VCaP (cell line): Measurements from ENCODE around the gene STK17B.

ENCODE experiments used
- H3K27ac ChIP-seq: fragments of 450-650 bp; 2 replicates; pipeline ENCODE4 v1.5.1; 2017
- TF ChIP-seq, protein P1 (sequence below): fragments of 450-650 bp; conservative IDR thresholded peaks from 2 replicates; pipeline ENCODE4 v1.5.1; 2017; ENCODE audit warnings: mild to moderate bottlenecking, moderate library complexity

Gene STK17B

DNA sequence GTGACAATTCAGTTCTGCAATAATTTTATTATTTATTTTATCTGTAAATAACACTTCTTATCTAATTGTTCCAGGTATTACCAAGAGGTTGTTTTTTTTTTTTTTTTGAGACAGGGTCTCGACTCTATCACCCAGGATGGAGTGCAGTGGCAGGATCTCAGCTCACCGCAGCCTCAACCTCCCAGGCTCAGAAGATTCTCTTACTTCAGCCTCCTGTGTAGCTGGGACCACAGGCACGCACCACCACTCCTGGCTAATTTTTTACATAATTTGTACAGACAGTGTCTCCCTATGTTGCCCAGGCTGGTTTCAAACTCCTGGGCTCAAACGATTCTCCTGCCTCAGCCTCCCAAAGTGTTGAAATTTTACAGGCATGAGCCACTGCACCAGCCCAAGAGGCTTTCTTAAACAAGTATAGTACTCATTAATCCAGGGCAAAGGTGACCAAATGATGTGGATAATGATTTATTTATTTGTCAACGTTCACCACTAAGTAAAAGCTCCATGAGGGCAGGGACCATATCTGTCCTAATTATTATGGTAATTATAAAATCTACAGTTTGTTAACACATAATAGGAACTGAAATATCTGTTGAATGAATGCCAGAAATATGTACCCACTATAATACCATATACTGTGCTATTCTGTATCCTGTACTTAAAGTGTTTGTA lies 12.0 kb downstream of the STK17B start:
- H3K27ac ChIP-seq: no peak overlapping the region
- TF ChIP-seq, protein P1, sequence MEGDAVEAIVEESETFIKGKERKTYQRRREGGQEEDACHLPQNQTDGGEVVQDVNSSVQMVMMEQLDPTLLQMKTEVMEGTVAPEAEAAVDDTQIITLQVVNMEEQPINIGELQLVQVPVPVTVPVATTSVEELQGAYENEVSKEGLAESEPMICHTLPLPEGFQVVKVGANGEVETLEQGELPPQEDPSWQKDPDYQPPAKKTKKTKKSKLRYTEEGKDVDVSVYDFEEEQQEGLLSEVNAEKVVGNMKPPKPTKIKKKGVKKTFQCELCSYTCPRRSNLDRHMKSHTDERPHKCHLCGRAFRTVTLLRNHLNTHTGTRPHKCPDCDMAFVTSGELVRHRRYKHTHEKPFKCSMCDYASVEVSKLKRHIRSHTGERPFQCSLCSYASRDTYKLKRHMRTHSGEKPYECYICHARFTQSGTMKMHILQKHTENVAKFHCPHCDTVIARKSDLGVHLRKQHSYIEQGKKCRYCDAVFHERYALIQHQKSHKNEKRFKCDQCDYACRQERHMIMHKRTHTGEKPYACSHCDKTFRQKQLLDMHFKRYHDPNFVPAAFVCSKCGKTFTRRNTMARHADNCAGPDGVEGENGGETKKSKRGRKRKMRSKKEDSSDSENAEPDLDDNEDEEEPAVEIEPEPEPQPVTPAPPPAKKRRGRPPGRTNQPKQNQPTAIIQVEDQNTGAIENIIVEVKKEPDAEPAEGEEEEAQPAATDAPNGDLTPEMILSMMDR: no peak

DNA sequence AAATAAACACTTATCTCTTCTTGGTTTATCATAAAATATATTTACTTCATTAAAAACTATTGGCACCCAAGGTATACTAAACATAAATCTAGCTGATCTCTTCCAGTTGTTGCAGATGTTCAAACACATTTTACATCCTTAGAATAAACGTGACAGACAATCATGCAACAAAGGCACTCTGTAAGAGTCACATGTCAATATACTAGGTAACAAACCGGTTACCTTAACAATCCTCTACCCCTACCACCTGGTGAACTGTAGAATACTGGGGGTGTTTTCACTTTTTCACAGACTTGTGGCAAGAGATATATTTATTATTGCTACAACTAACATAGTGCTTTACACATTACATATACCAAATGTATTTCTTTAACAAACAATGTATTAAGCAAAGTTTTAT lies 15.8 kb downstream of the STK17B start:
- TF ChIP-seq, protein P1: no peak
- H3K27ac ChIP-seq: no peak overlapping the region

DNA sequence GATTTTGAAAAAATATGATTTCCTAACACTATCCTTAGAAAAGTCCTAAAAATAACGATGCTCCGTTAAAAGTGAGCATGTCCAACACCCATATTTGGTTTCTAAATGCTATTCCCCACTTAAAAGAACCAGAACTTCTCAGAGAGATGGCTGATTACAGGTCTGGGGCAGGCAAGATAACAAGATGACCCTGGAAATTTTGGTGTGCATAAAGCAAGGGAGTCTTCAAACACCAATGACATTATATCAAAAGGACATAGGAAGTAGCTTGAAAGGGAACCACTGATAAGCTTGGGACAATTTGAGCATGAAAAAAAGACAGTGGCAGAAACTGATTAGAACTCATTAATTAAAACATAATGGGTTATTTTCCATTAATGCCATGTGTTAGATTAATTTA lies 17.9 kb downstream of the STK17B start:
- H3K27ac ChIP-seq: no peak overlapping the region
- TF ChIP-seq, protein P1: no peak

DNA sequence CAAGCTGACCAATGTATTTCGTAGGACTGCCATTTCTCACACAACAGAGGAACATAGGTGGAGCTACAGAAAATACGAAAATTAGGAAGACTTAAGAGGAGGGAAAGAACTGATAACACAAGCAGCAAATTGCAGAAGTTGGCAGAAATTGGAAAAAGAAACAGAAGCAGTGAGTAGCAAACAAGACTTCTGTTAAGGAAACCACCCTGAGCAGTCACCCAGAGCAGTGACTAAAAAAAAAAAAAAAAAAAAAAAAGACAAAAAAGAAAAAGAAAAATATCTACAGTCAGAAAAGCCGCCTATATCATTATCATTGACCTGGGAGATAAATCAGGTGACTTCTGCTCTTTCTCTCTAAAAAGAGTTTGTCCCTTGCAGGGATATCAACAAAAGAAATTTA lies 21.4 kb downstream of the STK17B start:
- TF ChIP-seq, protein P1: no peak

DNA sequence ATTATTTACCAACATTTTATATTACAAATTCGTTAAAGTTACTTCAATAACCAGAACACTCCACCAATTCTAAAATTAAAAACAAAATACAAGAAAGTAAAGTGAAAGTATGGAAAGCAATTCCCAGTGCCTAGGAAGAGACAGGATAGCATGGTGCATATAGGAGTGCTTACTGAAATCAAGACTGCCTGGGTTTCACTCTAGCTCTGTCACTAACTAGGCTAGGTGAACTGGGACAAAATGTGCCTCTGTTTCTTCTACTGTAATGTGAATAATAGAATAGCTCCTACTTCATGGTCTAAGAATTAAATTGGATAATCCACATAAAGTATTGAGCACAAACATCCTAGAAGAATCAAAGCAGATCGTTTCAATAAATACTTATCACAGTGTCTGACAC lies 22.6 kb downstream of the STK17B start:
- no peak overlapping the region for H3K27ac ChIP-seq
- TF ChIP-seq, protein P1: no peak

More for the DNA sequence above, 21.4 kb downstream of the STK17B start:
- H3K27ac ChIP-seq: no peak overlapping the region

DNA sequence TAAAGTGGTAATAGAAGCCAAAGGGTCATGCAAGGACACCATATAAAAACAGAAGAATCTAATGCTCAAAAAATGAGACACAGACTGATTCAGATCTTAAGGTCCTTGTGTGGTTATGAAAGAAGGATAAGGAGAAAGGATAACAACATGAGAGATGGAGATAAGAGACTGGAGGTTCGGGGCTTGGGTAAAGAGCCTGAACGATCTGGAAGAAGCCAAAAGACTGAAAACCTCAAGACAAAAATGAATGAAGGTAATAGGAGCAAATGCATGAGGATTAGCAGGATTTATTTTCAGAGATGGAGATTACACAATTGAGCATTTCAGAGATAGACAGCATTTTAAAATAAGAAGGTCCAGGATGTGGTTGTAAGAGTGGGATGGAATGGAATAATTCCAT lies 26.1 kb downstream of the STK17B start:
- H3K27ac ChIP-seq: peak overlapping the region; percentile 60
- TF ChIP-seq, protein P1: no peak

DNA sequence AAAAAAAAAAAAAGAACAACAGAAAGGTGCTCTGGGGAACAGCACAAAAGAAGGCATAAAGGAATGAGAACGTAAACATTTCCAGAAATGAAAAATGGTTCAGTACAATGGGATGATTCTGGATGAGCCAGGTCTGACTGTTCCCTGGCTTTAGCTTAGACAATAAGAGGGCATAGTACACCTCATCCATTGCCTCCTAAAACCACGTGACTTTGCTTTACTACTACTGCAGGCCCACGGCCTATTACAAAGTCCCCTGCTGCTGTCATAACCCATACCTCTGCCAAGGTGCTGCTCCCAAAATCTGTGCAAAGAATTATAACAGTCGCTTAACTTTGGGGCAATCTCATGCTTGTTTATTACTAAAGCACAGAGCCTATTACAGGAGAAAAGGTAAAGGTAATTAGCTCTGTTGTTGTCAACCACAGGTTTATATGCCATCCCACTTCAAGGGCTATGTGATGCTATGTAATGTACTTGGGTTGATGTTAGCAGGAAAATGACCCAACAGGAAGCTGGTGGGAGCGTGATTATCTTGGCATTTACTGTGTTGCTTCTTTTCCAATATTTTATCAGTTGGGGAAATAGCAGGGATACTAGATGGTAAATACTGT lies 26.8 kb downstream of the STK17B start:
- TF ChIP-seq, protein P1: no peak
- H3K27ac ChIP-seq: peak overlapping the region; percentile 60; the same call in 1 of the 2 replicates
